Posterior cingulate gyrus (tissue), 11 donors: ENCODE data around the gene LYST.
"Not testable (repeated sequence)": the region's sequence is repeated elsewhere in the genome, so short reads cannot be mapped to it uniquely, and the experiment has no call there.

Experiments
- DNase-seq, 10 donors: peaks; one replicate each; pipeline versions ENCODE4 v3.0.0 to v3.0.0-alpha.2; 2020 to 2021; ENCODE audit warnings: mixed read lengths in 3 of 10
- intact Hi-C: fragments of 100-400 bp; cut with DNase I; formaldehyde crosslinking; loops from one replicate; pipeline ENCODE4 v1.15.1; 2023

LYST gene

GRCh38 chr1:235644693-235645305 is 221.9 kb downstream of the LYST start:
- no peak for DNase-seq
- intact Hi-C loops: loop anchor here (10.0 kb wide), 1 partner anchor 130 kb away; no protein-coding TSS in a partner anchor

GRCh38 chr1:235643837-235644692 is 222.6 kb downstream of the LYST start:
- DNase-seq: no peak
- intact Hi-C loops: loop anchor here (10.0 kb wide), 1 partner anchor 129 kb away; no protein-coding TSS in a partner anchor

- peak in 1 of 10 donors; percentile 78 for DNase-seq
- intact Hi-C loops: loop anchor here (10.0 kb wide), 1 partner anchor 128 kb away; no protein-coding TSS in a partner anchor
Observed at GRCh38 chr1:235642943-235643371, 223.7 kb downstream of the LYST start.

- intact Hi-C loops: loop anchor here (10.0 kb wide), 1 partner anchor 127 kb away; no protein-coding TSS in a partner anchor
- DNase-seq: peak in 1 of 10 donors; percentile 49
Observed at GRCh38 chr1:235642011-235642942, 224.4 kb downstream of the LYST start.

GRCh38 chr1:235640580-235640979 is 226.1 kb downstream of the LYST start:
- peak in 1 of 10 donors; percentile 74 for DNase-seq
- intact Hi-C loops: loop anchor here (10.0 kb wide), 1 partner anchor 126 kb away; no protein-coding TSS in a partner anchor

GRCh38 chr1:235639226-235640205 is 227.2 kb downstream of the LYST start:
- peak in 2 of 10 donors; percentile 21 to 22 for DNase-seq
- intact Hi-C loops: loop anchor here (10.0 kb wide), 1 partner anchor 125 kb away; no protein-coding TSS in a partner anchor

GRCh38 chr1:235638612-235639011 is 228.1 kb downstream of the LYST start:
- intact Hi-C loops, DNase-seq: not testable (repeated sequence)

- DNase-seq: peak in 1 of 10 donors; percentile 59
- intact Hi-C loops: no loop called here
Observed at GRCh38 chr1:235637756-235638534, 228.8 kb downstream of the LYST start.

- intact Hi-C loops: no loop called here
- DNase-seq: peak in 2 of 10 donors; percentile 33 to 71
Observed at GRCh38 chr1:235635938-235636662, 230.6 kb downstream of the LYST start.

- intact Hi-C loops: no loop called here
- peak in 1 of 10 donors; percentile 19 for DNase-seq
Observed at GRCh38 chr1:235632506-235633401, 234.0 kb downstream of the LYST start.

- DNase-seq: no peak
- intact Hi-C loops: no loop called here
Observed at GRCh38 chr1:235631816-235632215, 234.9 kb downstream of the LYST start.

GRCh38 chr1:235628316-235629005 is 238.2 kb downstream of the LYST start:
- intact Hi-C loops: no loop called here
- DNase-seq: peak in 1 of 10 donors; percentile 61

GRCh38 chr1:235625831-235626230 is 240.9 kb downstream of the LYST start:
- intact Hi-C loops: no loop called here
- peak in 1 of 10 donors; percentile 58 for DNase-seq

- DNase-seq: peak in 1 of 10 donors; percentile 5
- intact Hi-C loops: no loop called here
Observed at GRCh38 chr1:235625340-235625739, 241.4 kb downstream of the LYST start.

GRCh38 chr1:235624721-235625333 is 241.9 kb downstream of the LYST start:
- peak in 1 of 10 donors; percentile 75 for DNase-seq
- intact Hi-C loops: no loop called here
